GM21786 (cell line): ENCODE data around the gene ERRFI1.

ENCODE experiments used
- ATAC-seq: cut with Tn5 transposase; IDR thresholded peaks from one replicate; pipeline ENCODE4 v1.9.1; 2021; ENCODE audit not compliant: unreplicated experiment

ERRFI1 gene

GRCh38 chr1:8046391-8046790, 20.3 kb upstream of the ERRFI1 start:
- no peak for ATAC-seq

GRCh38 chr1:8043621-8044020, 17.5 kb upstream of the ERRFI1 start:
- ATAC-seq: no peak

- no peak for ATAC-seq
These were observed 16.0 kb upstream of the ERRFI1 start for GRCh38 chr1:8042134-8042533.

- no peak for ATAC-seq
These were observed 14.5 kb upstream of the ERRFI1 start for GRCh38 chr1:8040586-8040985.

GRCh38 chr1:8039071-8039470, 13.0 kb upstream of the ERRFI1 start:
- ATAC-seq: no peak

- ATAC-seq: no peak
These were observed 9.2 kb upstream of the ERRFI1 start for GRCh38 chr1:8035289-8035688.

- no peak for ATAC-seq
These were observed 7.2 kb upstream of the ERRFI1 start for GRCh38 chr1:8033322-8033721.

- no peak for ATAC-seq
These were observed 6.3 kb upstream of the ERRFI1 start for GRCh38 chr1:8032366-8032910.

GRCh38 chr1:8031176-8031785, 5.2 kb upstream of the ERRFI1 start:
- no peak for ATAC-seq

GRCh38 chr1:8028571-8028910, 2.4 kb upstream of the ERRFI1 start:
- ATAC-seq: no peak

GRCh38 chr1:8027748-8028570, 1.9 kb upstream of the ERRFI1 start:
- ATAC-seq: no peak

- ATAC-seq: no peak
These were observed 1.1 kb upstream of the ERRFI1 start for GRCh38 chr1:8026976-8027747.

GRCh38 chr1:8025671-8026144, 401 bp downstream of the ERRFI1 start:
- peak; percentile 25 for ATAC-seq

- no peak for ATAC-seq
These were observed 943 bp downstream of the ERRFI1 start for GRCh38 chr1:8025061-8025670.

- no peak for ATAC-seq
These were observed 1.8 kb downstream of the ERRFI1 start for GRCh38 chr1:8024329-8024728.

- ATAC-seq: no peak
These were observed 2.2 kb downstream of the ERRFI1 start for GRCh38 chr1:8023995-8024313.

- no peak for ATAC-seq
These were observed 2.7 kb downstream of the ERRFI1 start for GRCh38 chr1:8023287-8023994.

- no peak for ATAC-seq
These were observed 3.5 kb downstream of the ERRFI1 start for GRCh38 chr1:8022395-8023286.

GRCh38 chr1:8021676-8022266, 4.3 kb downstream of the ERRFI1 start:
- no peak for ATAC-seq
